NT2/D1 (cell line): ENCODE data around the gene POLR1A.

Source experiments
- DNase-seq: peaks from one replicate; pipeline ENCODE4 v3.0.0-alpha.2; 2011; ENCODE audit warnings: low read depth, low spot score
- H3K27me3 ChIP-seq: 2 replicates; pipeline ENCODE4 v1.6.0; 2011; ENCODE audit warnings: mild to moderate bottlenecking; ENCODE audit not compliant: insufficient read length, insufficient read depth
- H3K36me3 ChIP-seq: 2 replicates; pipeline ENCODE4 v1.6.1; 2011; ENCODE audit warnings: mild to moderate bottlenecking, low read length, mixed read lengths; ENCODE audit not compliant: insufficient read depth, insufficient read length
- H3K4me1 ChIP-seq: 2 replicates; pipeline ENCODE4 v1.5.1; 2011; ENCODE audit not compliant: insufficient read depth, insufficient read length
- H3K4me3 ChIP-seq: 2 replicates; pipeline ENCODE4 v1.5.1; 2011; ENCODE audit warnings: low read depth; ENCODE audit not compliant: insufficient read length
- H3K9ac ChIP-seq: 2 replicates; pipeline ENCODE4 v1.6.0; 2011; ENCODE audit warnings: low read depth; ENCODE audit not compliant: insufficient read length
- H3K9me3 ChIP-seq: 2 replicates; pipeline ENCODE4 v1.5.1; 2011; ENCODE audit warnings: mild to moderate bottlenecking, low read length; ENCODE audit not compliant: insufficient read depth
- SUZ12 ChIP-seq: IDR thresholded peaks from 2 replicates; pipeline ENCODE4 v1.6.1; 2011; ENCODE audit not compliant: insufficient read length, insufficient read depth; ENCODE audit errors: extremely low read depth
- YY1 ChIP-seq: IDR thresholded peaks from 2 replicates; pipeline ENCODE4 v1.6.1; 2011; ENCODE audit not compliant: insufficient read length, insufficient read depth
- ZNF274 ChIP-seq: IDR thresholded peaks from 2 replicates; pipeline ENCODE4 v1.6.1; 2011; ENCODE audit warnings: mild to moderate bottlenecking, low read depth, low read length

POLR1A gene

DNA sequence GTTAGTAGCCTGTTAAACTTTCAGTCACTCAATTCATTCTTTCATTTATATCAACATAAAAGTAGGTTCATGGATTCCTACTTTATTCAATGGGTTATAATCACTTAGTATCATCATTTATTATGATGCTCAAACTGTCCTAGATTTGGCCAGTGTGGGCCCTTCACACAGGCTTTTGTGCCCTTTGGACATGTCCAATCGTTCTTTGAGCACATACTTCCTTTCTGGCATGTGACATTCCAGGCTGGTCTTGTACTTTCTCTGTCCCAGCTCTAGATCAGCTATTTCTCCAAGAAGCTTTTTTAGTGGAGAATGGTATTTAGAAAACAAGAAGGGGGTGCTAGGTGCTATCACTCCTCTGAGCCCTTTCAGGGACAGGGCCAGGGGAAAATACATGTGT, 11.5 kb downstream of the POLR1A start:
- Histone ChIP-seq H3K36me3 (peaks cover 53% of the 10 kb centered on the region), H3K9ac (no peak overlapping the region), H3K9me3 (no peaks in the 10 kb centered on the region), H3K4me1 (peaks cover 2% of the 10 kb centered on the region), H3K4me3 (no peak overlapping the region), H3K27me3 (no peaks in the 10 kb centered on the region)
- TF ChIP-seq SUZ12 = no peak
- no peak for TF ChIP-seq YY1
- no peak for TF ChIP-seq ZNF274
- DNase-seq = no peak

DNA sequence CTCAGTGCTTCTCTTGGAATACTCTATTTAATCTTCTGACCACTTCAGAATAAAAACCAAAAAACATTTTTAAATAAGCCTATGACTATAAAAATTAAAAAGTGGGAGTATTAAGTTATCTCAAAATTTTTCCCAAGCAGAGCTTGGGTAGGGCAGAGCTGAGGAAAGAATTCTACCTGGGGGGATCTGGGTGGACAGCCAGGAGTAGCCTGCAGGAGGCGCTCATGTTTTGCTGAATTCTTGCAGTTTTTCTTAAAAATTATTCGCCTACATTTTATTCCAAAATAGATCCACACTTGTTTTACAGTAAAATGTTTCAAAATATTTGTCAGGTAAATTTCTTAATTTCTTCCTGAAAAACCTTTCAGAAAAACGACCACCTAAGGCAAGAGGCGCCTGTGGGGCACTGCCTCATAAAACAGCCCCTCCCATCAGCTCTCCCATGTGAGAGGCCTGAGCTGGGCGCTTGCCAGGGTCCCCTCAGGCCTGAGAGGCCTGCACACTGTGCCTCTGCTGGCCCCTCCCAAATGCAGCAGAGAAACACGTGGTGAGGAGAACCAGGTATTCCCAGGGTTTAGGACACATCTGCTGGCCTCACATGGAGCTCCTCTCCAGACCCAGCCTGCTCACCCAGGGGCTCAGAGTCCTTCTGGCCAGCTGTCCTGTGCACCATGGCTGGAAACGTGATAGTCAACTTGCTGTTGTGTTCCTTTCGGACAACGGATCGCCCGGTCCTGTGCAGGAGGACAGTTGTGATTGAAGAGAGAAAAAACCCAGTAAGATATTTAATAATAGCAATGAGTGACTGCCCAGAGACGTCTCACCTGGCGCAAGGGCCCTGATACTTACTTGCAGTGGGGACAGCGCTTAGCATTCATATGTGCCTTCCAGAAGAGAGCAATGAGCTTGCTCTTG, 17.5 kb downstream of the POLR1A start:
- Histone ChIP-seq H3K4me3 (no peak overlapping the region), H3K9me3 (no peaks in the 10 kb centered on the region), H3K9ac (no peak overlapping the region), H3K4me1 (no peaks in the 10 kb centered on the region), H3K27me3 (no peaks in the 10 kb centered on the region), H3K36me3 (peaks cover 64% of the 10 kb centered on the region)
- no peak for DNase-seq
- TF ChIP-seq SUZ12 (no peak), ZNF274 (no peak), YY1 (no peak)

- H3K36me3 ChIP-seq = peaks cover 75% of the 10 kb centered on the region
- H3K27me3 ChIP-seq = no peaks in the 10 kb centered on the region
- H3K9me3 ChIP-seq = no peaks in the 10 kb centered on the region
- TF ChIP-seq YY1 = no peak
- no peak for TF ChIP-seq SUZ12
- TF ChIP-seq ZNF274 = no peak
- no peak overlapping the region for H3K9ac ChIP-seq
- no peak overlapping the region for H3K4me3 ChIP-seq
- H3K4me1 ChIP-seq = no peaks in the 10 kb centered on the region
- DNase-seq = no peak
Observed at GRCh38 chr2:86082756-86083155, 22.9 kb downstream of the POLR1A start.

DNA sequence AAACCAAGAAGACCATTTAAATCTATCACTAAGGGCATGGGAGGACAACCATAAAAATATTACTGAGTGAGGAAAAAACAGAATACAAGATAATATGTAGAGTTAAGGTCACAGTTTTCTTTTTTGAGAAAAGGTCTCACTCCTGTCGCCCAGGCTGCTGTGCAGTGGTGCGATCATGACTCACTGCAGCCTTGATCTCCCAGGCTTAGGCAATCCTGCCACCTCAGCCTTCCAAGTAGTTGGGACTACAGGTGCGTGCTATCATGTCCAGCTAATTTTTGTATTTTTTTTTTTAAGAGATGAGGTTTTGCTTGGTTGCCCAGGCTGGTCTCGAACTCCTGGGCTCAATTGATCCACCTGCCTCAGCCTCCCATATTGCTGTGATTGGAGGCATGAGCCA, 24.0 kb downstream of the POLR1A start:
- Histone ChIP-seq H3K9ac (no peak overlapping the region), H3K9me3 (no peaks in the 10 kb centered on the region), H3K4me3 (no peak overlapping the region), H3K27me3 (no peaks in the 10 kb centered on the region), H3K4me1 (no peaks in the 10 kb centered on the region), H3K36me3 (peaks cover 77% of the 10 kb centered on the region)
- TF ChIP-seq YY1 (no peak), SUZ12 (no peak), ZNF274 (no peak)
- no peak for DNase-seq

DNA sequence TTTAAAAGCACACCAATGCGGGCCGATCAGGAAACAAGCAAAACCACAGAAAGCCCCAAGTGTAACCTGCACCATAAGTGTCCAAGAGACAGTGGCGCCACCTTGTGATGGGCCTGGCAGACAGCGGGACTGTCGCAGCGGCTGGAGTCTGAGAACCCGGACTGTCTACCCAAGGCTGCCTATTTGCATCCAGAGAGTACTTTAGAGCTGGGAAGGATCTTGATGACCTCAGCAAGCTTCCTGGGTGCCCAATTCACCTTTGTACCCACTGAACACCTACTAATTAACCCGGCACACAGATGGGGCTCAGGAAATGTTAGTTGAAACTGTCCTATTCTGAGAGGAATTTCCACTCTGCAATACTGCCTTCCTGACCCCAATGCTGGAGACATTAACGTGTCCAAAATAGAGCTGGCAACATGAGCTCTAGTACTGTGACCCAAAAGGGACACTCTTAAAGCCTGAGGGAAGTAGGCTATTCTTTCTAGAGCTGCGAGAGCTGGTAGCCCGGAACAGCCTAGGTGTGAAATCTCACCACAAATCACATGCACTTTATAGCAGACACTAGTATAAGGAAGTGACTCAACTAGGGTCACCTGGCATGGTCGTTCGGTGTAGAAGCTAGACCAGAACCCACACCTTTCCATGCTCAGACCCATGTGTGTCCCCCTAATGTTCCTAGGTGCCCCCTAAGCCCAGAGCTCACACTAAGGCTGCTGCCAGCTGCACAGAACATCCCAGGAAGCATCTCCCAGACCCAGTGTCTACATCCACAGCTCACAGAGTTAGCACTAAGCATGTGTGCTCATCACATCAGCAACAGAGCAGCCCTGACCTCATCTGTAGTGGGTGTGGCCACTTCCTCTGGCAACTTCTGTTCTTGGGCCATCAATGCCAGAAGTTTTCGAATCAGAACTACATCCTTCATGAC, 25.4 kb downstream of the POLR1A start:
- H3K4me1 ChIP-seq = no peaks in the 10 kb centered on the region
- no peaks in the 10 kb centered on the region for H3K9me3 ChIP-seq
- no peak for TF ChIP-seq YY1
- TF ChIP-seq ZNF274 = no peak
- no peak for TF ChIP-seq SUZ12
- no peak overlapping the region for H3K4me3 ChIP-seq
- peaks cover 77% of the 10 kb centered on the region for H3K36me3 ChIP-seq
- no peak overlapping the region for H3K9ac ChIP-seq
- no peaks in the 10 kb centered on the region for H3K27me3 ChIP-seq
- DNase-seq = peak; percentile 27

DNA sequence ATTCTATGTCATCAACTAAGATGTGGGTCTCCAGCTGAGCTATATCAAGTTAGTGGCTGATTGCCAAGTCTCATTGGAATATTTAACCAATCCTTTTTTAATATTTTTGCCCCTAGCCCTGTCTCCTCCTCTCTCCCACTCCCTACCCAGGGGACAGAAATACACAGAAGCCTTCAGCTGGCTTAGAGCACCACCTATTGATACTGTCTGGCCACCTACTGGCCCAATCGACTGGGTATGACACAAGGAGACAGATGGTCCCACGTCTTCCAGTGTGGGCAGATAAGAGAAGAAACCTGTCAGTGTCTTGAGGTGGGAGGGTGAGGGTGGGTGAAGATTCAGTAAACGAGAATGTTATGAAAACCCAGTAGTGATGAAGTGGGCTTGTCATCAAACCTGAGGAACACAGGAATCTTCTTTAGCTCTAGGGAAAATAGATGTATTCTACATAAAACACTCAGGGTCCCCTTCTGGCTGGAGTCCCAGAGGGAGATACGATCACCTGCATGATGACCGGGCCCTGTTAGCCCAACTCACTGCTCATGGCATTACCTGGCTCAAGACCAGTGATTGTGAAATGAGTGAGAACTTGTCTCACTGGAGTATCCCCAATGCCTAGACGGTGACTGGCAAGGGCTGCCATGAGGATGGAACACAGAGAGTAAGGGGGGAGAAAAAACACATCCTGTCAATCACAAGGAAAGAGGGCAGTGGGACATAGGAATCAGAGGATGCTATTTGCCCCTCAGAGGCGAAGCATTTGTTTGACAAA, 26.7 kb downstream of the POLR1A start:
- Histone ChIP-seq H3K9me3 (no peaks in the 10 kb centered on the region), H3K4me1 (no peaks in the 10 kb centered on the region), H3K27me3 (no peaks in the 10 kb centered on the region), H3K4me3 (no peak overlapping the region), H3K9ac (no peak overlapping the region), H3K36me3 (peaks cover 85% of the 10 kb centered on the region)
- no peak for TF ChIP-seq SUZ12
- TF ChIP-seq ZNF274 = no peak
- no peak for TF ChIP-seq YY1
- DNase-seq = no peak
